Activated CD8-positive, alpha-beta memory T cell treated with anti-CD3 and anti-CD28 coated beads for 36 hours (primary cell): ENCODE measurements around the gene ALDOA. TPM values are rescaled to one million over a fixed set of nuclear protein-coding genes. Genes with fewer than 3 reads are reported as not detected.

Experiments used
- CTCF ChIA-PET: fragments of 350-600 bp; sonication (Branson Sonifier 250); formaldehyde crosslinking; loops from one replicate; lab custom pipeline; 2021; ENCODE audit warnings: antibody characterized with exemption; lab: Charles Lee
- POLR2A ChIA-PET: fragments of 350-600 bp; sonication (Branson Sonifier 250); formaldehyde crosslinking; loops from one replicate; lab custom pipeline; 2021; ENCODE audit warnings: antibody characterized with exemption; lab: Charles Lee
- total RNA-seq, 2 experiments: library from RNA; stranded (reverse); gene quantifications; one replicate each; pipeline ENCODE4 v1.2.3, GENCODE V29; 2021

Gene ALDOA
- total RNA-seq, 2 experiments from 2014 or later: 2,600 to 2,646 TPM

GRCh38 chr16:30082545-30083090 is 17.1 kb downstream of the ALDOA start:
- POLR2A ChIA-PET: no interaction called here
- CTCF ChIA-PET: interaction anchor here (0.7 to 1.3 kb wide), 2 partner anchors 9 to 10 kb away, joined by 3 to 5 read pairs; partner anchors contain the start of gene TBX6

GRCh38 chr16:30083216-30084055 is 17.9 kb downstream of the ALDOA start:
- ChIA-PET POLR2A (no interaction called here), CTCF (interaction anchor here (1.3 kb wide), 1 partner anchor 9 kb away, joined by 5 read pairs; no protein-coding TSS in a partner anchor)

- POLR2A ChIA-PET: no interaction called here
- CTCF ChIA-PET: no interaction called here
These were observed 18.7 kb downstream of the ALDOA start for GRCh38 chr16:30084096-30084815.

GRCh38 chr16:30084816-30085159 is 19.2 kb downstream of the ALDOA start:
- CTCF ChIA-PET: no interaction called here
- POLR2A ChIA-PET: no interaction called here

- POLR2A ChIA-PET: no interaction called here
- CTCF ChIA-PET: no interaction called here
These were observed 19.7 kb downstream of the ALDOA start for GRCh38 chr16:30085247-30085646.

- ChIA-PET POLR2A (no interaction called here), CTCF (no interaction called here)
These were observed 20.3 kb downstream of the ALDOA start for GRCh38 chr16:30085820-30086219.

GRCh38 chr16:30086291-30087140 is 21.0 kb downstream of the ALDOA start:
- CTCF ChIA-PET: no interaction called here
- POLR2A ChIA-PET: no interaction called here

- ChIA-PET POLR2A (no interaction called here), CTCF (interaction anchor here (0.6 kb wide), 1 partner anchor 11 kb away, joined by 4 read pairs; no protein-coding TSS in a partner anchor)
These were observed 21.8 kb downstream of the ALDOA start for GRCh38 chr16:30087181-30087898.

GRCh38 chr16:30088237-30088831 is 22.8 kb downstream of the ALDOA start:
- POLR2A ChIA-PET: no interaction called here
- CTCF ChIA-PET: no interaction called here

GRCh38 chr16:30088832-30089624 is 23.5 kb downstream of the ALDOA start:
- ChIA-PET CTCF (interaction anchor here (1.6 kb wide), 1 partner anchor 11 kb away, joined by 4 read pairs; no protein-coding TSS in a partner anchor), POLR2A (interaction anchor here (1.2 kb wide), 1 partner anchor 24 kb away, joined by 6 read pairs; the partner anchor contains the start of gene ALDOA)

GRCh38 chr16:30090610-30091331 is 25.2 kb downstream of the ALDOA start:
- POLR2A ChIA-PET: interaction anchor here (0.5 to 2.2 kb wide), 11 partner anchors 11 to 543 kb away, joined by 3 to 15 read pairs (median 3); partner anchors contain the start of genes ALDOA and PPP4C
- CTCF ChIA-PET: interaction anchor here (0.8 to 4.3 kb wide), 12 partner anchors 9 to 94 kb away, joined by 3 to 41 read pairs (median 4); partner anchors contain the start of genes ALDOA, CORO1A and PPP4C

GRCh38 chr16:30091474-30092372 is 26.2 kb downstream of the ALDOA start, which contains the start of gene TBX6:
TBX6 (minus strand) TSS chr16:30091924; CDS start chr16:30091193, 731 bp downstream.
- CTCF ChIA-PET: interaction anchor here (0.6 to 4.3 kb wide), 32 partner anchors 8 to 365 kb away, joined by 3 to 41 read pairs (median 4); partner anchors contain the start of genes ALDOA, CORO1A, GDPD3 and MAPK3
- POLR2A ChIA-PET: interaction anchor here (0.5 to 3.1 kb wide), 16 partner anchors 13 to 542 kb away, joined by 3 to 38 read pairs (median 4); partner anchors contain the start of genes ALDOA, CORO1A, DCTPP1 and PPP4C

- ChIA-PET CTCF (interaction anchor here (0.6 to 4.3 kb wide), 26 partner anchors 8 to 364 kb away, joined by 3 to 41 read pairs (median 5); partner anchors contain the start of genes ALDOA, CORO1A, GDPD3 and MAPK3), POLR2A (interaction anchor here (0.6 to 3.1 kb wide), 10 partner anchors 16 to 337 kb away, joined by 3 to 38 read pairs (median 4); partner anchors contain the start of genes ALDOA, CORO1A and DCTPP1)
These were observed 26.9 kb downstream of the ALDOA start for GRCh38 chr16:30092373-30093010.

- CTCF ChIA-PET: interaction anchor here (0.6 to 4.3 kb wide), 3 partner anchors 29 to 101 kb away, joined by 3 to 41 read pairs (median 3); partner anchors contain the start of genes CORO1A and MAPK3
- POLR2A ChIA-PET: no interaction called here
These were observed 29.1 kb downstream of the ALDOA start for GRCh38 chr16:30094541-30095165.
